Putamen (tissue), 1 donor: ENCODE data around the gene PELO.
A peak's percentile ranks its signal among the peaks of the same experiment; 100 is the strongest.
"Not testable (repeated sequence)": the region's sequence is repeated elsewhere in the genome, so short reads cannot be mapped to it uniquely, and the experiment has no call there.

Source experiments
- DNase-seq: peaks from one replicate; pipeline ENCODE4 v3.0.0-alpha.2; 2016; ENCODE audit warnings: low spot score

The PELO gene

GRCh38 chr5:52800394-52801213 lies 12.9 kb downstream of the PELO start:
- DNase-seq: peak; percentile 27

- no peak for DNase-seq
Measured at GRCh38 chr5:52801329-52801728, 13.6 kb downstream of the PELO start.

GRCh38 chr5:52802272-52802973 lies 14.7 kb downstream of the PELO start:
- no peak for DNase-seq

GRCh38 chr5:52802974-52803336 lies 15.2 kb downstream of the PELO start:
- no peak for DNase-seq

GRCh38 chr5:52804387-52804791 lies 16.7 kb downstream of the PELO start:
- no peak for DNase-seq

- no peak for DNase-seq
Measured at GRCh38 chr5:52804981-52805380, 17.3 kb downstream of the PELO start.

- no peak for DNase-seq
Measured at GRCh38 chr5:52805615-52806014, 17.9 kb downstream of the PELO start.

GRCh38 chr5:52807037-52807436 lies 19.3 kb downstream of the PELO start:
- DNase-seq: no peak

GRCh38 chr5:52807723-52808122 lies 20.0 kb downstream of the PELO start:
- no peak for DNase-seq

GRCh38 chr5:52808316-52808901 lies 20.7 kb downstream of the PELO start:
- no peak for DNase-seq

GRCh38 chr5:52809884-52810283 lies 22.2 kb downstream of the PELO start:
- DNase-seq: no peak

- no peak for DNase-seq
Measured at GRCh38 chr5:52810426-52810825, 22.7 kb downstream of the PELO start.

- no peak for DNase-seq
Measured at GRCh38 chr5:52811067-52811749, 23.5 kb downstream of the PELO start.

- no peak for DNase-seq
Measured at GRCh38 chr5:52814352-52815148, 26.8 kb downstream of the PELO start.

- no peak for DNase-seq
Measured at GRCh38 chr5:52817818-52818217, 30.1 kb downstream of the PELO start.

- no peak for DNase-seq
Measured at GRCh38 chr5:52818360-52818759, 30.6 kb downstream of the PELO start.

GRCh38 chr5:52818807-52819206 lies 31.1 kb downstream of the PELO start:
- not testable (repeated sequence) for DNase-seq

GRCh38 chr5:52821901-52822300 lies 34.2 kb downstream of the PELO start:
- DNase-seq: no peak

GRCh38 chr5:52822437-52822836 lies 34.7 kb downstream of the PELO start:
- DNase-seq: no peak

GRCh38 chr5:52824827-52825226 lies 37.1 kb downstream of the PELO start:
- DNase-seq: no peak

- DNase-seq: no peak
Measured at GRCh38 chr5:52825826-52826225, 38.1 kb downstream of the PELO start.

GRCh38 chr5:52827815-52828214 lies 40.1 kb downstream of the PELO start:
- DNase-seq: no peak
